ENCODE results near the gene ZNF462.

The ZNF462 gene

GRCh38 chr9:106864373-106865143 is 1.6 kb downstream of the ZNF462 start:
- DNase-seq: no peak

- DNase-seq: no peak
Observed at GRCh38 chr9:106866243-106866642, 3.3 kb downstream of the ZNF462 start.

- DNase-seq: no peak
Observed at GRCh38 chr9:106867286-106867685, 4.3 kb downstream of the ZNF462 start.

- no peak for DNase-seq
Observed at GRCh38 chr9:106868087-106868486, 5.1 kb downstream of the ZNF462 start.

GRCh38 chr9:106868565-106868964 is 5.6 kb downstream of the ZNF462 start:
- DNase-seq: no peak

- DNase-seq: no peak
Observed at GRCh38 chr9:106869028-106869427, 6.1 kb downstream of the ZNF462 start.

GRCh38 chr9:106869458-106869857 is 6.5 kb downstream of the ZNF462 start:
- DNase-seq: no peak

- DNase-seq: no peak
Observed at GRCh38 chr9:106872641-106873040, 9.7 kb downstream of the ZNF462 start.

- no peak for DNase-seq
Observed at GRCh38 chr9:106874031-106874430, 11.1 kb downstream of the ZNF462 start.

- DNase-seq: no peak
Observed at GRCh38 chr9:106874652-106875051, 11.7 kb downstream of the ZNF462 start.

- no peak for DNase-seq
Observed at GRCh38 chr9:106875529-106875928, 12.6 kb downstream of the ZNF462 start.

- no peak for DNase-seq
Observed at GRCh38 chr9:106877345-106877744, 14.4 kb downstream of the ZNF462 start.

- no peak for DNase-seq
Observed at GRCh38 chr9:106878081-106878837, 15.3 kb downstream of the ZNF462 start.

- peak; percentile 67 for DNase-seq
Observed at GRCh38 chr9:106878934-106879333, 16.0 kb downstream of the ZNF462 start.

- DNase-seq: no peak
Observed at GRCh38 chr9:106879439-106879882, 16.5 kb downstream of the ZNF462 start.

- DNase-seq: no peak
Observed at GRCh38 chr9:106880081-106880480, 17.1 kb downstream of the ZNF462 start.

- peak; percentile 30 for DNase-seq
Observed at GRCh38 chr9:106880863-106881262, 17.9 kb downstream of the ZNF462 start.

GRCh38 chr9:106883030-106883429 is 20.1 kb downstream of the ZNF462 start:
- DNase-seq: no peak

GRCh38 chr9:106883626-106884190 is 20.7 kb downstream of the ZNF462 start:
- no peak for DNase-seq

- no peak for DNase-seq
Observed at GRCh38 chr9:106885451-106885850, 22.5 kb downstream of the ZNF462 start.

GRCh38 chr9:106886111-106887046 is 23.4 kb downstream of the ZNF462 start:
- no peak for DNase-seq

- DNase-seq: no peak
Observed at GRCh38 chr9:106887066-106887465, 24.1 kb downstream of the ZNF462 start.
